ENCODE data around the gene SEC22A.

DNA sequence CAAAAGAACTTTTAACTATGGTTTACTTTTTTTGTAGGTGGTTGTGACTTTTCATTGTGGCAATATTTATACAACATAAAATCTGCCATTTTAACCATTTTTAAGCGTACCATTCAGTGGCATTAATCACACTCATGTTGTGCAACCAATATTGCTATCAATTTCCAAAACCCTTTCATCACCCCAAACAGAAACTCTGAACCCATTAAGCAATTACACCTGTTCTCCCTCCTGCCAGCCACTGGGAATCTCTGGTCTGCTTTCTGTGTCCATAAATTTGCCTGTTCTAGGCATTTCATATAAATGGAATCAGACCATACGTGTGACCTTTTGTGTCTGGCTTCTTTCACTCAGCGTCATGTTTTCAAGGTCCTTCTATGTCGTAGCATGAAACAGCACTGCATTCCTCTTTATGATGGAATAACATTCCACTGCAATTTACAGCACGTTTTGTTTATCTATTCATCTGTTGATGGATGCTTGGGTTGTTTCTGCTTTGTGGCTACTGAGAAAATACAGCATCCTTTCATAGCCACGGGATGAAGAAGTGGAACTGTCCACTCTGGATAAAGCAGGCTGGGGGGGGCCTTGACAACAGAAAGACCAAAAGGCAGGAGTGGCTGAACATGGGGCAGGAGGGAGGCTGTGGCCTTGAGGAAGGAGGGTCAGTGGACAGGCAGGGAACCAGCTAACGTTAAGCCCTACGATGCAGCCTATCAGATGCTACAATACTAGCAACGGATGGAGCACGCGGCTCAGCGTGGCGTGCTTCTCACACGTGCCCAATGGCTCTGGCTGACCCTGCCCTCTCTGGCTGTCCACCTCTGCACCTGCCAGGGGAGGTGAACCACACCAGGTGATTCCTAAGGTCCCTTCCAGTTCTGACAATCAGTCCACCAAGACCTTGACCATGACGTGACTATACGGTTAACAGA is 110.9 kb downstream of the SEC22A start:
- TF ChIP-seq JUNB (CRISPR knock-in tag; IDR thresholded peaks at IDR 0.05; ENCODE audit: borderline replicate concordance) = no peak
- TF ChIP-seq, protein P1, sequence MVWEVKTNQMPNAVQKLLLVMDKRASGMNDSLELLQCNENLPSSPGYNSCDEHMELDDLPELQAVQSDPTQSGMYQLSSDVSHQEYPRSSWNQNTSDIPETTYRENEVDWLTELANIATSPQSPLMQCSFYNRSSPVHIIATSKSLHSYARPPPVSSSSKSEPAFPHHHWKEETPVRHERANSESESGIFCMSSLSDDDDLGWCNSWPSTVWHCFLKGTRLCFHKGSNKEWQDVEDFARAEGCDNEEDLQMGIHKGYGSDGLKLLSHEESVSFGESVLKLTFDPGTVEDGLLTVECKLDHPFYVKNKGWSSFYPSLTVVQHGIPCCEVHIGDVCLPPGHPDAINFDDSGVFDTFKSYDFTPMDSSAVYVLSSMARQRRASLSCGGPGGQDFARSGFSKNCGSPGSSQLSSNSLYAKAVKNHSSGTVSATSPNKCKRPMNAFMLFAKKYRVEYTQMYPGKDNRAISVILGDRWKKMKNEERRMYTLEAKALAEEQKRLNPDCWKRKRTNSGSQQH (CRISPR knock-in tag; IDR thresholded peaks at IDR 0.05; ENCODE audit: low read depth) = no peak
- TF ChIP-seq, protein P2, sequence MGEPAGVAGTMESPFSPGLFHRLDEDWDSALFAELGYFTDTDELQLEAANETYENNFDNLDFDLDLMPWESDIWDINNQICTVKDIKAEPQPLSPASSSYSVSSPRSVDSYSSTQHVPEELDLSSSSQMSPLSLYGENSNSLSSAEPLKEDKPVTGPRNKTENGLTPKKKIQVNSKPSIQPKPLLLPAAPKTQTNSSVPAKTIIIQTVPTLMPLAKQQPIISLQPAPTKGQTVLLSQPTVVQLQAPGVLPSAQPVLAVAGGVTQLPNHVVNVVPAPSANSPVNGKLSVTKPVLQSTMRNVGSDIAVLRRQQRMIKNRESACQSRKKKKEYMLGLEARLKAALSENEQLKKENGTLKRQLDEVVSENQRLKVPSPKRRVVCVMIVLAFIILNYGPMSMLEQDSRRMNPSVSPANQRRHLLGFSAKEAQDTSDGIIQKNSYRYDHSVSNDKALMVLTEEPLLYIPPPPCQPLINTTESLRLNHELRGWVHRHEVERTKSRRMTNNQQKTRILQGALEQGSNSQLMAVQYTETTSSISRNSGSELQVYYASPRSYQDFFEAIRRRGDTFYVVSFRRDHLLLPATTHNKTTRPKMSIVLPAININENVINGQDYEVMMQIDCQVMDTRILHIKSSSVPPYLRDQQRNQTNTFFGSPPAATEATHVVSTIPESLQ (CRISPR knock-in tag; conservative IDR thresholded peaks at IDR 0.05) = no peak
- TF ChIP-seq ARHGAP35 (CRISPR knock-in tag; IDR thresholded peaks at IDR 0.05; ENCODE audit: borderline replicate concordance) = no peak
- TF ChIP-seq, protein P3, sequence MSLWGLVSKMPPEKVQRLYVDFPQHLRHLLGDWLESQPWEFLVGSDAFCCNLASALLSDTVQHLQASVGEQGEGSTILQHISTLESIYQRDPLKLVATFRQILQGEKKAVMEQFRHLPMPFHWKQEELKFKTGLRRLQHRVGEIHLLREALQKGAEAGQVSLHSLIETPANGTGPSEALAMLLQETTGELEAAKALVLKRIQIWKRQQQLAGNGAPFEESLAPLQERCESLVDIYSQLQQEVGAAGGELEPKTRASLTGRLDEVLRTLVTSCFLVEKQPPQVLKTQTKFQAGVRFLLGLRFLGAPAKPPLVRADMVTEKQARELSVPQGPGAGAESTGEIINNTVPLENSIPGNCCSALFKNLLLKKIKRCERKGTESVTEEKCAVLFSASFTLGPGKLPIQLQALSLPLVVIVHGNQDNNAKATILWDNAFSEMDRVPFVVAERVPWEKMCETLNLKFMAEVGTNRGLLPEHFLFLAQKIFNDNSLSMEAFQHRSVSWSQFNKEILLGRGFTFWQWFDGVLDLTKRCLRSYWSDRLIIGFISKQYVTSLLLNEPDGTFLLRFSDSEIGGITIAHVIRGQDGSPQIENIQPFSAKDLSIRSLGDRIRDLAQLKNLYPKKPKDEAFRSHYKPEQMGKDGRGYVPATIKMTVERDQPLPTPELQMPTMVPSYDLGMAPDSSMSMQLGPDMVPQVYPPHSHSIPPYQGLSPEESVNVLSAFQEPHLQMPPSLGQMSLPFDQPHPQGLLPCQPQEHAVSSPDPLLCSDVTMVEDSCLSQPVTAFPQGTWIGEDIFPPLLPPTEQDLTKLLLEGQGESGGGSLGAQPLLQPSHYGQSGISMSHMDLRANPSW (CRISPR knock-in tag; IDR thresholded peaks at IDR 0.05; ENCODE audit: borderline replicate concordance) = no peak
